ENCODE results near the gene RBFOX1. TPM values are rescaled to one million over a fixed set of nuclear protein-coding genes. Genes with fewer than 3 reads are reported as not detected.

The RBFOX1 gene
- total and polyA plus RNA-seq, 10 of the 15 experiments (the other 5 are each of a cell fraction or from before 2014, with no cell fraction given) = 0.87 TPM; not detected in 9

DNA sequence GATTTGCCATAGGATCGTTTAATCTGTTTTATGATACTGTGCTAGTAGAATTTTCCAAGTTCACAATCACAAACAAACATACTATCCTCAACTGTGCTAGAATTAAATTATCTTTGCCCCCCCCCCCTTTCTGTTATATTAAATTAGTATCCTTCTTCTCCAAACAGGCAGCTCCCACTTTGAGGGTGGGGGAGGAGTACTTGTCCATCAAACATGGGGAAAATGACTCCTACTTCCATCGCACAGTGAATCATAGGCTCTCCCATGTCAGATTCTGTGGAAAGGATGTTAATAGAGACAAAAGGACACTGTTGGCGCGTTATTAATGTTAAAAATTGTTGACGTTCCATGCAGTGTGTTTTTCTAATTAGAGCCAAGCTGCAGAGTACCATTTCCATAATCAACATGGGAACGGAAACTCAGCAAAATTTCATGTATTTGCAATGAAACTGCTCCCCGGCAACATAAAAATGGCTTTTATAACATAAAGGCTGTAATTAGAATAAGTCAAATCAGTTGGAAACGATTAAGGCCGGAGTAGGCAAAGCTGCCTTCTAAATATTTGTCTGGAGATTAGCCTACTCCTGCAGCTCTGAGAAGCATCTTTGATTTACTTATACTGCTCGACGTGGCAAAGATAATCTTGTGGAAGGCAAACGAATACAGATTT lies 104.6 kb downstream of the RBFOX1 start:
- no peaks in the 10 kb centered on the region for H3K4me1 ChIP-seq (ENCODE audit: control insufficient read depth, insufficient read depth, low read length)
- no peaks in the 10 kb centered on the region; the same call in 2 of the 3 replicates for H3K9me3 ChIP-seq (replicated peaks; ENCODE audit: control insufficient read depth, insufficient read depth, low read length)
- no peak overlapping the region for H3K4me3 ChIP-seq
- ChIA-PET POLR2A (no interaction called here), RAD21 (ENCODE audit: unreplicated experiment) (no interaction called here), CTCF (interaction anchor here (0.6 kb wide), 1 partner anchor 694 kb away, joined by 5 read pairs; no protein-coding TSS in a partner anchor), SMC1A (ENCODE audit: uncharacterized antibody, unreplicated experiment) (interaction anchor here (0.9 kb wide), 1 partner anchor 8 kb away, joined by 3 read pairs; no protein-coding TSS in a partner anchor)
- no peak overlapping the region for H3K9ac ChIP-seq (ENCODE audit: control insufficient read depth, insufficient read depth, low read length)
- H3K36me3 ChIP-seq (ENCODE audit: control insufficient read depth in 2 of 2, insufficient read depth in 2 of 2, low read length in 1 of 2) = no peaks in the 10 kb centered on the region
- no peaks in the 10 kb centered on the region for H3K27me3 ChIP-seq (replicated peaks in 1 of 2; ENCODE audit: control insufficient read depth in 2 of 2, insufficient read depth in 2 of 2, low read length in 1 of 2)
- H3K27ac ChIP-seq (ENCODE audit: control insufficient read depth, insufficient read depth) = no peak overlapping the region
- H3K79me2 ChIP-seq (ENCODE audit: control insufficient read depth, insufficient read depth, low read length) = no peaks in the 10 kb centered on the region
- no peak overlapping the region for H3K4me2 ChIP-seq (ENCODE audit: control insufficient read depth, insufficient read depth)
- no peak overlapping the region for H2AFZ ChIP-seq (ENCODE audit: control insufficient read depth, low read depth, low read length)
- BruUV-seq (replicated peaks) = no TSS peak
- in situ Hi-C loops (cut with MboI) (no loop called here), intact Hi-C loops (cut with micrococcal nuclease; ENCODE audit: unreplicated experiment) (no loop called here)
- FAIRE-seq (no peak), DNase-seq (ENCODE audit: low read depth, low spot score) (no peak), ATAC-seq (no peak)
- 22% methylated on average over 12 of the region's 12 CpGs for WGBS (ENCODE audit: insufficient coverage, insufficient replicate concordance, low lambda C conversion rate, missing lambda C conversion rate)
- H4K20me1 ChIP-seq (ENCODE audit: control insufficient read depth, insufficient read depth) = no peaks in the 10 kb centered on the region
- TF ChIP-seq ZNF217 (IDR thresholded peaks at IDR 0.05) (no peak), PAX5 (IDR thresholded peaks at IDR 0.05; ENCODE audit: borderline replicate concordance, low read depth, low read length) (no peak), CHD2 (IDR thresholded peaks at IDR 0.05; ENCODE audit: borderline replicate concordance, low read depth, low read length) (no peak), ZZZ3 (IDR thresholded peaks at IDR 0.05; ENCODE audit: control insufficient read depth, insufficient read length, low read depth) (no peak), RAD51 (IDR thresholded peaks at IDR 0.05) (no peak), PML (IDR thresholded peaks at IDR 0.05; ENCODE audit: low read length) (no peak), NRF1 (conservative IDR thresholded peaks at IDR 0.05; ENCODE audit: low read depth, low read length) (no peak), SRF (IDR thresholded peaks at IDR 0.05; ENCODE audit: low read depth in 2 of 2, low read length in 2 of 2) (no peak), MTA2 (IDR thresholded peaks at IDR 0.05; ENCODE audit: low read depth) (no peak), NR2C2 (IDR thresholded peaks at IDR 0.05; ENCODE audit: borderline replicate concordance, control insufficient read depth, insufficient read length, low read depth) (no peak), CREB1 (IDR thresholded peaks at IDR 0.05; ENCODE audit: low read depth) (no peak), JUND (IDR thresholded peaks at IDR 0.05; ENCODE audit: low read depth, low read length) (no peak), STAT3 (IDR thresholded peaks at IDR 0.05; ENCODE audit: low read depth, low read length) (no peak), FOS (IDR thresholded peaks at IDR 0.05; ENCODE audit: borderline replicate concordance, extremely low read depth, insufficient read length) (no peak)
- TF ChIP-seq, protein P1, sequence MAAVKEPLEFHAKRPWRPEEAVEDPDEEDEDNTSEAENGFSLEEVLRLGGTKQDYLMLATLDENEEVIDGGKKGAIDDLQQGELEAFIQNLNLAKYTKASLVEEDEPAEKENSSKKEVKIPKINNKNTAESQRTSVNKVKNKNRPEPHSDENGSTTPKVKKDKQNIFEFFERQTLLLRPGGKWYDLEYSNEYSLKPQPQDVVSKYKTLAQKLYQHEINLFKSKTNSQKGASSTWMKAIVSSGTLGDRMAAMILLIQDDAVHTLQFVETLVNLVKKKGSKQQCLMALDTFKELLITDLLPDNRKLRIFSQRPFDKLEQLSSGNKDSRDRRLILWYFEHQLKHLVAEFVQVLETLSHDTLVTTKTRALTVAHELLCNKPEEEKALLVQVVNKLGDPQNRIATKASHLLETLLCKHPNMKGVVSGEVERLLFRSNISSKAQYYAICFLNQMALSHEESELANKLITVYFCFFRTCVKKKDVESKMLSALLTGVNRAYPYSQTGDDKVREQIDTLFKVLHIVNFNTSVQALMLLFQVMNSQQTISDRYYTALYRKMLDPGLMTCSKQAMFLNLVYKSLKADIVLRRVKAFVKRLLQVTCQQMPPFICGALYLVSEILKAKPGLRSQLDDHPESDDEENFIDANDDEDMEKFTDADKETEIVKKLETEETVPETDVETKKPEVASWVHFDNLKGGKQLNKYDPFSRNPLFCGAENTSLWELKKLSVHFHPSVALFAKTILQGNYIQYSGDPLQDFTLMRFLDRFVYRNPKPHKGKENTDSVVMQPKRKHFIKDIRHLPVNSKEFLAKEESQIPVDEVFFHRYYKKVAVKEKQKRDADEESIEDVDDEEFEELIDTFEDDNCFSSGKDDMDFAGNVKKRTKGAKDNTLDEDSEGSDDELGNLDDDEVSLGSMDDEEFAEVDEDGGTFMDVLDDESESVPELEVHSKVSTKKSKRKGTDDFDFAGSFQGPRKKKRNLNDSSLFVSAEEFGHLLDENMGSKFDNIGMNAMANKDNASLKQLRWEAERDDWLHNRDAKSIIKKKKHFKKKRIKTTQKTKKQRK (IDR thresholded peaks at IDR 0.05; ENCODE audit: low read depth, low read length) = no peak
- TF ChIP-seq, protein P2, sequence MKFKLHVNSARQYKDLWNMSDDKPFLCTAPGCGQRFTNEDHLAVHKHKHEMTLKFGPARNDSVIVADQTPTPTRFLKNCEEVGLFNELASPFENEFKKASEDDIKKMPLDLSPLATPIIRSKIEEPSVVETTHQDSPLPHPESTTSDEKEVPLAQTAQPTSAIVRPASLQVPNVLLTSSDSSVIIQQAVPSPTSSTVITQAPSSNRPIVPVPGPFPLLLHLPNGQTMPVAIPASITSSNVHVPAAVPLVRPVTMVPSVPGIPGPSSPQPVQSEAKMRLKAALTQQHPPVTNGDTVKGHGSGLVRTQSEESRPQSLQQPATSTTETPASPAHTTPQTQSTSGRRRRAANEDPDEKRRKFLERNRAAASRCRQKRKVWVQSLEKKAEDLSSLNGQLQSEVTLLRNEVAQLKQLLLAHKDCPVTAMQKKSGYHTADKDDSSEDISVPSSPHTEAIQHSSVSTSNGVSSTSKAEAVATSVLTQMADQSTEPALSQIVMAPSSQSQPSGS (IDR thresholded peaks at IDR 0.05; ENCODE audit: low read length) = no peak
- TF ChIP-seq, protein P3, sequence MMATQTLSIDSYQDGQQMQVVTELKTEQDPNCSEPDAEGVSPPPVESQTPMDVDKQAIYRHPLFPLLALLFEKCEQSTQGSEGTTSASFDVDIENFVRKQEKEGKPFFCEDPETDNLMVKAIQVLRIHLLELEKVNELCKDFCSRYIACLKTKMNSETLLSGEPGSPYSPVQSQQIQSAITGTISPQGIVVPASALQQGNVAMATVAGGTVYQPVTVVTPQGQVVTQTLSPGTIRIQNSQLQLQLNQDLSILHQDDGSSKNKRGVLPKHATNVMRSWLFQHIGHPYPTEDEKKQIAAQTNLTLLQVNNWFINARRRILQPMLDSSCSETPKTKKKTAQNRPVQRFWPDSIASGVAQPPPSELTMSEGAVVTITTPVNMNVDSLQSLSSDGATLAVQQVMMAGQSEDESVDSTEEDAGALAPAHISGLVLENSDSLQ (IDR thresholded peaks at IDR 0.05) = no peak
- TF ChIP-seq, protein P4, sequence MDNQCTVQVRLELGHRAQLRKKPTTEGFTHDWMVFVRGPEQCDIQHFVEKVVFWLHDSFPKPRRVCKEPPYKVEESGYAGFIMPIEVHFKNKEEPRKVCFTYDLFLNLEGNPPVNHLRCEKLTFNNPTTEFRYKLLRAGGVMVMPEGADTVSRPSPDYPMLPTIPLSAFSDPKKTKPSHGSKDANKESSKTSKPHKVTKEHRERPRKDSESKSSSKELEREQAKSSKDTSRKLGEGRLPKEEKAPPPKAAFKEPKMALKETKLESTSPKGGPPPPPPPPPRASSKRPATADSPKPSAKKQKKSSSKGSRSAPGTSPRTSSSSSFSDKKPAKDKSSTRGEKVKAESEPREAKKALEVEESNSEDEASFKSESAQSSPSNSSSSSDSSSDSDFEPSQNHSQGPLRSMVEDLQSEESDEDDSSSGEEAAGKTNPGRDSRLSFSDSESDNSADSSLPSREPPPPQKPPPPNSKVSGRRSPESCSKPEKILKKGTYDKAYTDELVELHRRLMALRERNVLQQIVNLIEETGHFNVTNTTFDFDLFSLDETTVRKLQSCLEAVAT (IDR thresholded peaks at IDR 0.05) = no peak

Data from GM12878 (cell line).